SK-N-MC (cell line): ENCODE measurements around the gene CCRL2.

Source experiments
- DNase-seq: peaks from one replicate; pipeline ENCODE4 v3.0.0-alpha.2; 2011; ENCODE audit warnings: low read depth, low spot score
- H3K27ac ChIP-seq: fragments of 200-600 bp; sonication (generic); 2 replicates; pipeline ENCODE4 v1.5.1; 2016; ENCODE audit warnings: mixed run types
- H3K36me3 ChIP-seq: fragments of 200-600 bp; sonication (generic); 2 replicates; pipeline ENCODE4 v1.6.1; 2017; ENCODE audit warnings: antibody characterized with exemption, low read length, mixed read lengths; ENCODE audit not compliant: insufficient read depth
- H3K4me3 ChIP-seq: fragments of 200-600 bp; sonication (generic); 2 replicates; pipeline ENCODE4 v1.5.1; 2016
- H3K9ac ChIP-seq: fragments of 200-600 bp; sonication (generic); 2 replicates; pipeline ENCODE4 v1.8.0; 2017; ENCODE audit warnings: mixed run types, mixed read lengths; ENCODE audit not compliant: insufficient read length
- H3K9me3 ChIP-seq: fragments of 200-600 bp; sonication (generic); 2 replicates; pipeline ENCODE4 v1.6.1; 2017; ENCODE audit warnings: low read depth, mild to moderate bottlenecking, antibody characterized with exemption, low read length, moderate library complexity, mixed read lengths
- EZH2 ChIP-seq: fragments of 200-600 bp; sonication (generic); IDR thresholded peaks from one replicate; pipeline ENCODE4 v1.6.1; 2017; ENCODE audit warnings: antibody characterized with exemption
- FOXP2 ChIP-seq: optimal IDR thresholded peaks from 2 replicates; pipeline ENCODE3; 2011; ENCODE audit warnings: mild to moderate bottlenecking, moderate library complexity; ENCODE audit not compliant: insufficient read depth; ENCODE audit errors: extremely low read length, control extremely low read depth
- POLR2AphosphoS5 ChIP-seq: IDR thresholded peaks from 2 replicates; pipeline ENCODE4 v1.6.1; 2012; ENCODE audit warnings: mild to moderate bottlenecking, low read depth, low read length, borderline replicate concordance

The CCRL2 gene

GRCh38 chr3:46368569-46368968 lies 38.5 kb upstream of the CCRL2 start:
- no peak overlapping the region for H3K9ac ChIP-seq
- no peak for DNase-seq
- no peaks in the 10 kb centered on the region for H3K36me3 ChIP-seq
- TF ChIP-seq EZH2 (no peak), POLR2AphosphoS5 (no peak), FOXP2 (no peak)
- H3K4me3 ChIP-seq = no peak overlapping the region
- H3K9me3 ChIP-seq = no peaks in the 10 kb centered on the region
- no peak overlapping the region for H3K27ac ChIP-seq

DNA sequence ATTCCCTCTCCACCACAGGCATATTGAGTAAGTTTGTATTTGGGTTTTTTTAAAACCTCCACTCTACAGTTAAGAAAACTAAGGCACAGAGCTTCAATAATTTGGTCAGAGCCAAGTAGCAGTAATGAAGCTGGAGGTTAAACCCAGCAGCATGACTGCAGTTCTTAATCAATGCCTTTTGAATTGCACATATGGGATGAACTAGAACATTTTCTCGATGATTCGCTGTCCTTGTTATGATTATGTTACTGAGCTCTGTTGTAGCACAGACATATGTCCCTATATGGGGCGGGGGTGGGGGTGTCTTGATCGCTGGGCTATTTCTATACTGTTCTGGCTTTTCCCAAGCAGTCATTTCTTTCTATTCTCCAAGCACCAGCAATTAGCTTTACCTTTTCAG lies 37.9 kb upstream of the CCRL2 start:
- Histone ChIP-seq H3K36me3 (no peaks in the 10 kb centered on the region), H3K9ac (no peak overlapping the region), H3K9me3 (no peaks in the 10 kb centered on the region), H3K27ac (no peak overlapping the region), H3K4me3 (no peak overlapping the region)
- TF ChIP-seq EZH2 = no peak
- no peak for TF ChIP-seq FOXP2
- no peak for TF ChIP-seq POLR2AphosphoS5
- no peak for DNase-seq

- Histone ChIP-seq H3K27ac (no peak overlapping the region), H3K36me3 (no peaks in the 10 kb centered on the region), H3K9ac (no peak overlapping the region), H3K4me3 (no peak overlapping the region), H3K9me3 (no peaks in the 10 kb centered on the region)
- no peak for TF ChIP-seq EZH2
- no peak for TF ChIP-seq FOXP2
- no peak for TF ChIP-seq POLR2AphosphoS5
- DNase-seq = no peak
These were observed 37.4 kb upstream of the CCRL2 start for GRCh38 chr3:46369675-46370132.

GRCh38 chr3:46370839-46371518 lies 36.1 kb upstream of the CCRL2 start, which contains the start of gene CCR5:
Gene CCR5, plus strand, starts transcription at chr3:46370946. Its CDS starts 1,957 bp downstream, at chr3:46372903.
- Histone ChIP-seq H3K9me3 (no peaks in the 10 kb centered on the region), H3K27ac (no peak within 1 kb of the TSS), H3K4me3 (no peak within 1 kb of the TSS), H3K36me3 (no peaks in the 10 kb centered on the region), H3K9ac (no peak within 1 kb of the TSS)
- no peak for TF ChIP-seq EZH2
- TF ChIP-seq FOXP2 = no peak
- no peak for TF ChIP-seq POLR2AphosphoS5
- no peak for DNase-seq

DNA sequence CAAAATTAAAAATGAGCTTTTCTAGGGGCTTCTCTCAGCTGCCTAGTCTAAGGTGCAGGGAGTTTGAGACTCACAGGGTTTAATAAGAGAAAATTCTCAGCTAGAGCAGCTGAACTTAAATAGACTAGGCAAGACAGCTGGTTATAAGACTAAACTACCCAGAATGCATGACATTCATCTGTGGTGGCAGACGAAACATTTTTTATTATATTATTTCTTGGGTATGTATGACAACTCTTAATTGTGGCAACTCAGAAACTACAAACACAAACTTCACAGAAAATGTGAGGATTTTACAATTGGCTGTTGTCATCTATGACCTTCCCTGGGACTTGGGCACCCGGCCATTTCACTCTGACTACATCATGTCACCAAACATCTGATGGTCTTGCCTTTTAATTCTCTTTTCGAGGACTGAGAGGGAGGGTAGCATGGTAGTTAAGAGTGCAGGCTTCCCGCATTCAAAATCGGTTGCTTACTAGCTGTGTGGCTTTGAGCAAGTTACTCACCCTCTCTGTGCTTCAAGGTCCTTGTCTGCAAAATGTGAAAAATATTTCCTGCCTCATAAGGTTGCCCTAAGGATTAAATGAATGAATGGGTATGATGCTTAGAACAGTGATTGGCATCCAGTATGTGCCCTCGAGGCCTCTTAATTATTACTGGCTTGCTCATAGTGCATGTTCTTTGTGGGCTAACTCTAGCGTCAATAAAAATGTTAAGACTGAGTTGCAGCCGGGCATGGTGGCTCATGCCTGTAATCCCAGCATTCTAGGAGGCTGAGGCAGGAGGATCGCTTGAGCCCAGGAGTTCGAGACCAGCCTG lies 35.3 kb upstream of the CCRL2 start:
- Histone ChIP-seq H3K36me3 (no peaks in the 10 kb centered on the region), H3K9me3 (no peaks in the 10 kb centered on the region), H3K4me3 (no peak overlapping the region), H3K27ac (no peak overlapping the region), H3K9ac (no peak overlapping the region)
- TF ChIP-seq FOXP2 = no peak
- TF ChIP-seq POLR2AphosphoS5 = no peak
- TF ChIP-seq EZH2 = no peak
- no peak for DNase-seq

GRCh38 chr3:46372492-46373359 lies 34.3 kb upstream of the CCRL2 start:
- DNase-seq = no peak
- H3K9me3 ChIP-seq = no peaks in the 10 kb centered on the region
- no peak overlapping the region for H3K9ac ChIP-seq
- H3K27ac ChIP-seq = no peak overlapping the region
- H3K4me3 ChIP-seq = no peak overlapping the region
- H3K36me3 ChIP-seq = no peaks in the 10 kb centered on the region
- TF ChIP-seq FOXP2 (no peak), EZH2 (no peak), POLR2AphosphoS5 (no peak)

DNA sequence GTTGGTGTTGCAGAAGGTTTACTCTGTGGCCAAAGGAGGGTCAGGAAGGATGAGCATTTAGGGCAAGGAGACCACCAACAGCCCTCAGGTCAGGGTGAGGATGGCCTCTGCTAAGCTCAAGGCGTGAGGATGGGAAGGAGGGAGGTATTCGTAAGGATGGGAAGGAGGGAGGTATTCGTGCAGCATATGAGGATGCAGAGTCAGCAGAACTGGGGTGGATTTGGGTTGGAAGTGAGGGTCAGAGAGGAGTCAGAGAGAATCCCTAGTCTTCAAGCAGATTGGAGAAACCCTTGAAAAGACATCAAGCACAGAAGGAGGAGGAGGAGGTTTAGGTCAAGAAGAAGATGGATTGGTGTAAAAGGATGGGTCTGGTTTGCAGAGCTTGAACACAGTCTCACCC lies 32.3 kb upstream of the CCRL2 start:
- H3K36me3 ChIP-seq = no peaks in the 10 kb centered on the region
- no peak overlapping the region for H3K9ac ChIP-seq
- no peaks in the 10 kb centered on the region for H3K9me3 ChIP-seq
- TF ChIP-seq EZH2 (no peak), FOXP2 (no peak), POLR2AphosphoS5 (no peak)
- no peak overlapping the region for H3K4me3 ChIP-seq
- no peak for DNase-seq
- H3K27ac ChIP-seq = no peak overlapping the region

DNA sequence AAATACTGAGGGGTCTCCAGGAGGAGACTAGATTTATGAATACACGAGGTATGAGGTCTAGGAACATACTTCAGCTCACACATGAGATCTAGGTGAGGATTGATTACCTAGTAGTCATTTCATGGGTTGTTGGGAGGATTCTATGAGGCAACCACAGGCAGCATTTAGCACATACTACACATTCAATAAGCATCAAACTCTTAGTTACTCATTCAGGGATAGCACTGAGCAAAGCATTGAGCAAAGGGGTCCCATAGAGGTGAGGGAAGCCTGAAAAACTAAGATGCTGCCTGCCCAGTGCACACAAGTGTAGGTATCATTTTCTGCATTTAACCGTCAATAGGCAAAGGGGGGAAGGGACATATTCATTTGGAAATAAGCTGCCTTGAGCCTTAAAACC lies 31.8 kb upstream of the CCRL2 start:
- TF ChIP-seq EZH2 = no peak
- no peak for TF ChIP-seq POLR2AphosphoS5
- TF ChIP-seq FOXP2 = no peak
- no peak overlapping the region for H3K9ac ChIP-seq
- no peak overlapping the region for H3K4me3 ChIP-seq
- no peaks in the 10 kb centered on the region for H3K36me3 ChIP-seq
- no peak overlapping the region for H3K27ac ChIP-seq
- H3K9me3 ChIP-seq = no peaks in the 10 kb centered on the region
- no peak for DNase-seq
